OCI-LY1 (cell line): ENCODE data around the gene VAV2.

ENCODE experiments used
- EZH2 ChIP-seq: fragments of 200-600 bp; sonication (generic), shearing (Covaris generic); IDR thresholded peaks from 2 replicates; pipeline ENCODE4 v1.8.0; 2017; ENCODE audit warnings: borderline replicate concordance, mixed run types, mild to moderate bottlenecking, antibody characterized with exemption, low read length, moderate library complexity, mixed read lengths
- TF ChIP-seq, protein P1 (sequence below): fragments of 200-600 bp; sonication (generic), shearing (Covaris generic); IDR thresholded peaks from 2 replicates; pipeline ENCODE4 v1.5.1; 2017; ENCODE audit warnings: mild to moderate bottlenecking, antibody characterized with exemption, low read length, moderate library complexity, mixed read lengths

DNA sequence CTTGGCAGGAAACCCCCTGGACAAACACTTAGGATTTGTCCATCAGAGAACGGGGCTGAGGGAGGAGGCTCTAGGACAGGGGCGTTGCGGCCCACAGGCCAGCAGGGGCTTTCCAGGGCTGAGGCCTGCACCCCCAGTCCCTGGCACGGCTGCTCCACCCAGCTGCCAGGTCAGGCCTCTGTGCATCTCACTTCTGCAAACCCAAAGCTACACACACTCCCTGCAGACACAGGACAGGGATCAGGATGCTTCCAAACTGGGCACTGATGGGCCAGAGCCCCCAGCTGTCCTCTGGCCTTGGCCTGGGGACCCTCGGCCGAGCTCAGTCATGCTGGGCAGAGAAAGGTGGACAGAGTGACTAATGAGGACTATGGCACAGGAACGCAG is 147.7 kb downstream of the VAV2 start:
- TF ChIP-seq, protein P1, sequence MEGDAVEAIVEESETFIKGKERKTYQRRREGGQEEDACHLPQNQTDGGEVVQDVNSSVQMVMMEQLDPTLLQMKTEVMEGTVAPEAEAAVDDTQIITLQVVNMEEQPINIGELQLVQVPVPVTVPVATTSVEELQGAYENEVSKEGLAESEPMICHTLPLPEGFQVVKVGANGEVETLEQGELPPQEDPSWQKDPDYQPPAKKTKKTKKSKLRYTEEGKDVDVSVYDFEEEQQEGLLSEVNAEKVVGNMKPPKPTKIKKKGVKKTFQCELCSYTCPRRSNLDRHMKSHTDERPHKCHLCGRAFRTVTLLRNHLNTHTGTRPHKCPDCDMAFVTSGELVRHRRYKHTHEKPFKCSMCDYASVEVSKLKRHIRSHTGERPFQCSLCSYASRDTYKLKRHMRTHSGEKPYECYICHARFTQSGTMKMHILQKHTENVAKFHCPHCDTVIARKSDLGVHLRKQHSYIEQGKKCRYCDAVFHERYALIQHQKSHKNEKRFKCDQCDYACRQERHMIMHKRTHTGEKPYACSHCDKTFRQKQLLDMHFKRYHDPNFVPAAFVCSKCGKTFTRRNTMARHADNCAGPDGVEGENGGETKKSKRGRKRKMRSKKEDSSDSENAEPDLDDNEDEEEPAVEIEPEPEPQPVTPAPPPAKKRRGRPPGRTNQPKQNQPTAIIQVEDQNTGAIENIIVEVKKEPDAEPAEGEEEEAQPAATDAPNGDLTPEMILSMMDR = no peak
- TF ChIP-seq EZH2 = no peak
